HUES6 (cell line): Measurements from ENCODE around the gene SHANK2.
A peak's percentile ranks its signal among the peaks of the same experiment; 100 is the strongest.

Experiments used
- H3K27ac ChIP-seq: 2 replicates; pipeline ENCODE4 v1.7.0; 2013; ENCODE audit warnings: low read depth, mild to moderate bottlenecking, low read length, inconsistent platforms
- H3K27me3 ChIP-seq: 2 replicates; pipeline ENCODE4 v1.6.1; 2013; ENCODE audit warnings: low read length; ENCODE audit not compliant: control insufficient read depth, insufficient read depth
- H3K36me3 ChIP-seq: 2 replicates; pipeline ENCODE4 v1.6.1; 2013; ENCODE audit warnings: low read length; ENCODE audit not compliant: control insufficient read depth, insufficient read depth
- H3K4me1 ChIP-seq: 2 replicates; pipeline ENCODE4 v1.6.1; 2013; ENCODE audit warnings: low read length; ENCODE audit not compliant: control insufficient read depth, insufficient read depth
- H3K4me3 ChIP-seq: 2 replicates; pipeline ENCODE4 v1.5.1; 2013; ENCODE audit warnings: low read depth, low read length
- H3K9ac ChIP-seq: one replicate; pipeline ENCODE4 v1.6.1; 2013; ENCODE audit warnings: mild to moderate bottlenecking, low read length
- H3K9me3 ChIP-seq: 2 replicates; pipeline ENCODE4 v1.6.1; 2013; ENCODE audit warnings: low read depth, low read length; ENCODE audit not compliant: control insufficient read depth, insufficient read depth

Gene SHANK2

GRCh38 chr11:71252269-71252769, at the start of gene SHANK2:
SHANK2 (minus strand) TSS chr11:71252577; CDS start chr11:71147326, 105,251 bp downstream.
- Histone ChIP-seq H3K27ac (no peak within 1 kb of the TSS), H3K9ac (peak within 1 kb of the TSS; percentile 69), H3K9me3 (no peaks in the 10 kb centered on the region), H3K27me3 (peaks cover 76% of the 10 kb centered on the region), H3K4me3 (peak within 1 kb of the TSS; percentile 91), H3K36me3 (no peaks in the 10 kb centered on the region), H3K4me1 (peaks cover 58% of the 10 kb centered on the region)

- Histone ChIP-seq H3K9ac (no peak overlapping the region), H3K27me3 (peaks cover 3% of the 10 kb centered on the region; the same call in 1 of the 2 replicates)
These were observed 49.6 kb upstream of the SHANK2 start for GRCh38 chr11:71301858-71302533.

GRCh38 chr11:71301046-71301857, 48.9 kb upstream of the SHANK2 start:
- peaks cover 3% of the 10 kb centered on the region; the same call in 1 of the 2 replicates for H3K27me3 ChIP-seq
- H3K27ac ChIP-seq, result no peak overlapping the region
- no peak overlapping the region for H3K4me3 ChIP-seq
- no peaks in the 10 kb centered on the region for H3K9me3 ChIP-seq
- no peak overlapping the region for H3K9ac ChIP-seq
- no peaks in the 10 kb centered on the region for H3K36me3 ChIP-seq
- peaks cover 9% of the 10 kb centered on the region; the same call in 1 of the 2 replicates for H3K4me1 ChIP-seq

More at GRCh38 chr11:71301858-71302533, 49.6 kb upstream of the SHANK2 start:
- Histone ChIP-seq H3K9me3 (no peaks in the 10 kb centered on the region), H3K36me3 (no peaks in the 10 kb centered on the region), H3K4me1 (peaks cover 9% of the 10 kb centered on the region; the same call in 1 of the 2 replicates), H3K27ac (no peak overlapping the region), H3K4me3 (no peak overlapping the region)

- Histone ChIP-seq H3K4me1 (peaks cover 9% of the 10 kb centered on the region; the same call in 1 of the 2 replicates), H3K9ac (no peak overlapping the region), H3K4me3 (no peak overlapping the region), H3K27ac (no peak overlapping the region), H3K27me3 (peaks cover 3% of the 10 kb centered on the region; the same call in 1 of the 2 replicates), H3K36me3 (no peaks in the 10 kb centered on the region), H3K9me3 (no peaks in the 10 kb centered on the region)
These were observed 47.8 kb upstream of the SHANK2 start for GRCh38 chr11:71300187-71300586.

- Histone ChIP-seq H3K9ac (no peak overlapping the region), H3K27me3 (peaks cover 3% of the 10 kb centered on the region; the same call in 1 of the 2 replicates), H3K9me3 (no peaks in the 10 kb centered on the region), H3K4me1 (peaks cover 9% of the 10 kb centered on the region; the same call in 1 of the 2 replicates), H3K36me3 (no peaks in the 10 kb centered on the region), H3K4me3 (no peak overlapping the region), H3K27ac (no peak overlapping the region)
These were observed 46.4 kb upstream of the SHANK2 start for GRCh38 chr11:71298761-71299181.

- peaks cover 3% of the 10 kb centered on the region; the same call in 1 of the 2 replicates for H3K27me3 ChIP-seq
- no peak overlapping the region for H3K4me3 ChIP-seq
- no peak overlapping the region for H3K27ac ChIP-seq
- H3K36me3 ChIP-seq, result no peaks in the 10 kb centered on the region
- peaks cover 9% of the 10 kb centered on the region; the same call in 1 of the 2 replicates for H3K4me1 ChIP-seq
- H3K9me3 ChIP-seq, result no peaks in the 10 kb centered on the region
- no peak overlapping the region for H3K9ac ChIP-seq
These were observed 45.7 kb upstream of the SHANK2 start for GRCh38 chr11:71298016-71298550.

- H3K9ac ChIP-seq, result no peak overlapping the region
- H3K9me3 ChIP-seq, result no peaks in the 10 kb centered on the region
- peaks cover 5% of the 10 kb centered on the region; the same call in 1 of the 2 replicates for H3K4me1 ChIP-seq
- no peak overlapping the region for H3K27ac ChIP-seq
- no peak overlapping the region for H3K4me3 ChIP-seq
- H3K27me3 ChIP-seq, result no peaks in the 10 kb centered on the region; the same call in 1 of the 2 replicates
- no peaks in the 10 kb centered on the region for H3K36me3 ChIP-seq
These were observed 42.6 kb upstream of the SHANK2 start for GRCh38 chr11:71294846-71295600.

GRCh38 chr11:71293961-71294782, 41.8 kb upstream of the SHANK2 start:
- H3K9ac ChIP-seq, result no peak overlapping the region
- H3K4me3 ChIP-seq, result no peak overlapping the region

GRCh38 chr11:71286701-71287643, 34.6 kb upstream of the SHANK2 start:
- no peaks in the 10 kb centered on the region for H3K4me1 ChIP-seq
- H3K9ac ChIP-seq, result no peak overlapping the region
- H3K9me3 ChIP-seq, result peaks cover 3% of the 10 kb centered on the region; the same call in 1 of the 2 replicates
- no peaks in the 10 kb centered on the region for H3K36me3 ChIP-seq
- H3K27me3 ChIP-seq, result peaks cover 3% of the 10 kb centered on the region; the same call in 1 of the 2 replicates
- H3K27ac ChIP-seq, result no peak overlapping the region
- no peak overlapping the region for H3K4me3 ChIP-seq

More at GRCh38 chr11:71293961-71294782, 41.8 kb upstream of the SHANK2 start:
- Histone ChIP-seq H3K27me3 (no peaks in the 10 kb centered on the region; the same call in 1 of the 2 replicates), H3K9me3 (peaks cover 3% of the 10 kb centered on the region; the same call in 1 of the 2 replicates), H3K36me3 (no peaks in the 10 kb centered on the region), H3K4me1 (peaks cover 2% of the 10 kb centered on the region; the same call in 1 of the 2 replicates), H3K27ac (no peak overlapping the region)
